ENCODE data around the gene PCSK6.

The PCSK6 gene

DNA sequence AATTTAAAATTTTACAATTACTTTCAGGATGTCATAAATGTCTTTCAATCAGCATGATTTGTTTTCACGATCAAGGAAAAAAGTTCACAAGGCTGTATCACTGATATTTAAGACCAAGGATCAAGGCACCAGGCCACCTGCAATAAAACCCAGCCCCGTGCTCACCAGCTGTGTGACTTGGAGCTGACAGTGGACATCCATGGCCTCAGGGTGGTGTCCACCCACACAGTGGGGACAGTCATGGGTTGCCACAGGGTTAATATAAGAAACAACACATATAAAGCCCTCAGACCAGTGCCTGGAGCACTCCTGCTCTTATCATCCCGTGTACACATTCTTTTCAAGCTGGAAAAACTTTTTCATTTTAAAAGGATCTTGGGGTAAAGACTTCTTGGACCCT, 56.5 kb downstream of the PCSK6 start:
- no peak for TF ChIP-seq FOXM1 (IDR thresholded peaks at IDR 0.05; ENCODE audit: borderline replicate concordance, low read depth)
- no peak for TF ChIP-seq YY1 (IDR thresholded peaks at IDR 0.05; ENCODE audit: low read depth)
- no peak for TF ChIP-seq CEBPB (IDR thresholded peaks at IDR 0.05)
- TF ChIP-seq RAD21 (IDR thresholded peaks at IDR 0.05; ENCODE audit: low read depth), result no peak
- no peak for TF ChIP-seq MAX (IDR thresholded peaks at IDR 0.05)
- TF ChIP-seq ZBTB7A (IDR thresholded peaks at IDR 0.05; ENCODE audit: low read depth), result no peak
- TF ChIP-seq, protein P1, sequence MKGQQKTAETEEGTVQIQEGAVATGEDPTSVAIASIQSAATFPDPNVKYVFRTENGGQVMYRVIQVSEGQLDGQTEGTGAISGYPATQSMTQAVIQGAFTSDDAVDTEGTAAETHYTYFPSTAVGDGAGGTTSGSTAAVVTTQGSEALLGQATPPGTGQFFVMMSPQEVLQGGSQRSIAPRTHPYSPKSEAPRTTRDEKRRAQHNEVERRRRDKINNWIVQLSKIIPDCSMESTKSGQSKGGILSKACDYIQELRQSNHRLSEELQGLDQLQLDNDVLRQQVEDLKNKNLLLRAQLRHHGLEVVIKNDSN (IDR thresholded peaks at IDR 0.05), result no peak
- no peak for TF ChIP-seq CREB1 (IDR thresholded peaks at IDR 0.05; ENCODE audit: low read depth)
- TF ChIP-seq NFIC (IDR thresholded peaks at IDR 0.05), result no peak
- TF ChIP-seq TAF1 (IDR thresholded peaks at IDR 0.05; ENCODE audit: low read depth), result no peak
- TF ChIP-seq, protein P2, sequence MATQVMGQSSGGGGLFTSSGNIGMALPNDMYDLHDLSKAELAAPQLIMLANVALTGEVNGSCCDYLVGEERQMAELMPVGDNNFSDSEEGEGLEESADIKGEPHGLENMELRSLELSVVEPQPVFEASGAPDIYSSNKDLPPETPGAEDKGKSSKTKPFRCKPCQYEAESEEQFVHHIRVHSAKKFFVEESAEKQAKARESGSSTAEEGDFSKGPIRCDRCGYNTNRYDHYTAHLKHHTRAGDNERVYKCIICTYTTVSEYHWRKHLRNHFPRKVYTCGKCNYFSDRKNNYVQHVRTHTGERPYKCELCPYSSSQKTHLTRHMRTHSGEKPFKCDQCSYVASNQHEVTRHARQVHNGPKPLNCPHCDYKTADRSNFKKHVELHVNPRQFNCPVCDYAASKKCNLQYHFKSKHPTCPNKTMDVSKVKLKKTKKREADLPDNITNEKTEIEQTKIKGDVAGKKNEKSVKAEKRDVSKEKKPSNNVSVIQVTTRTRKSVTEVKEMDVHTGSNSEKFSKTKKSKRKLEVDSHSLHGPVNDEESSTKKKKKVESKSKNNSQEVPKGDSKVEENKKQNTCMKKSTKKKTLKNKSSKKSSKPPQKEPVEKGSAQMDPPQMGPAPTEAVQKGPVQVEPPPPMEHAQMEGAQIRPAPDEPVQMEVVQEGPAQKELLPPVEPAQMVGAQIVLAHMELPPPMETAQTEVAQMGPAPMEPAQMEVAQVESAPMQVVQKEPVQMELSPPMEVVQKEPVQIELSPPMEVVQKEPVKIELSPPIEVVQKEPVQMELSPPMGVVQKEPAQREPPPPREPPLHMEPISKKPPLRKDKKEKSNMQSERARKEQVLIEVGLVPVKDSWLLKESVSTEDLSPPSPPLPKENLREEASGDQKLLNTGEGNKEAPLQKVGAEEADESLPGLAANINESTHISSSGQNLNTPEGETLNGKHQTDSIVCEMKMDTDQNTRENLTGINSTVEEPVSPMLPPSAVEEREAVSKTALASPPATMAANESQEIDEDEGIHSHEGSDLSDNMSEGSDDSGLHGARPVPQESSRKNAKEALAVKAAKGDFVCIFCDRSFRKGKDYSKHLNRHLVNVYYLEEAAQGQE (IDR thresholded peaks at IDR 0.05; ENCODE audit: low read depth), result no peak

- TF ChIP-seq TAF1 (IDR thresholded peaks at IDR 0.05; ENCODE audit: low read depth) (no peak), RAD21 (IDR thresholded peaks at IDR 0.05; ENCODE audit: low read depth) (no peak), MAX (IDR thresholded peaks at IDR 0.05) (no peak), EP300 (IDR thresholded peaks at IDR 0.05; ENCODE audit: borderline replicate concordance) (no peak), EGR1 (IDR thresholded peaks at IDR 0.05) (no peak), TCF12 (IDR thresholded peaks at IDR 0.05; ENCODE audit: low read depth) (no peak), FOXM1 (IDR thresholded peaks at IDR 0.05; ENCODE audit: borderline replicate concordance, low read depth) (no peak)
- TF ChIP-seq, protein P2 (IDR thresholded peaks at IDR 0.05; ENCODE audit: low read depth), result no peak
- TF ChIP-seq, protein P1 (IDR thresholded peaks at IDR 0.05), result no peak
Measured at GRCh38 chr15:101431748-101432147, 57.8 kb downstream of the PCSK6 start.

- TF ChIP-seq TAF1 (IDR thresholded peaks at IDR 0.05; ENCODE audit: low read depth) (no peak), YY1 (IDR thresholded peaks at IDR 0.05; ENCODE audit: low read depth) (no peak), CREB1 (IDR thresholded peaks at IDR 0.05; ENCODE audit: low read depth) (no peak), ZBTB7A (IDR thresholded peaks at IDR 0.05; ENCODE audit: low read depth) (no peak), TCF12 (IDR thresholded peaks at IDR 0.05; ENCODE audit: low read depth) (no peak), CEBPB (IDR thresholded peaks at IDR 0.05) (no peak), FOXM1 (IDR thresholded peaks at IDR 0.05; ENCODE audit: borderline replicate concordance, low read depth) (no peak), NFIC (IDR thresholded peaks at IDR 0.05) (no peak), EGR1 (IDR thresholded peaks at IDR 0.05) (no peak), TEAD4 (IDR thresholded peaks at IDR 0.05) (no peak)
Measured at GRCh38 chr15:101431301-101431700, 58.2 kb downstream of the PCSK6 start.

DNA sequence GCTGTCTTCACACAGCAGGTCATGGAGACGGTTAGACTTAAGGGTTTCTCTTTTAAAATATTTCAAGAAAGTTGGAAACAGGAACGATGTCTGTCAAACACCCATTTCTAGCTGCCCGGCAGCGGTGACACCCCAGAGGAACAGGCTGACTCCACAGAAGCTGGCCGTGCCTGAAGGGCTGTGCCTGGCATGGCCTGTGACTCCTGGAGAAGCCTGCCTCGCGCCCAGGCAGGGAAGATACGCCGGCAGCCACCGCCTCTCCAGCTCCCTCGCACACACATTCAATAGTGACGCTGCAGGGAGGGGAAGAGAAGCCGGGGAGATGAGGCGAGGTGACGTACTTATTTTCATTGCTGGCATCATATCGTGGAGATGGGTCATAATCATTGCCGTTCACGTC, 59.9 kb downstream of the PCSK6 start:
- TF ChIP-seq, protein P2 (IDR thresholded peaks at IDR 0.05; ENCODE audit: low read depth), result no peak
- TF ChIP-seq EGR1 (IDR thresholded peaks at IDR 0.05), result no peak

- TF ChIP-seq, protein P2 (IDR thresholded peaks at IDR 0.05; ENCODE audit: low read depth), result no peak
- TF ChIP-seq CEBPB (IDR thresholded peaks at IDR 0.05), result no peak
- TF ChIP-seq MAX (IDR thresholded peaks at IDR 0.05), result no peak
- no peak for TF ChIP-seq YY1 (IDR thresholded peaks at IDR 0.05; ENCODE audit: low read depth)
- TF ChIP-seq EP300 (IDR thresholded peaks at IDR 0.05; ENCODE audit: borderline replicate concordance), result no peak
- no peak for TF ChIP-seq RAD21 (IDR thresholded peaks at IDR 0.05; ENCODE audit: low read depth)
- TF ChIP-seq, protein P1 (IDR thresholded peaks at IDR 0.05), result no peak
- TF ChIP-seq NFIC (IDR thresholded peaks at IDR 0.05), result no peak
- TF ChIP-seq ZBTB7A (IDR thresholded peaks at IDR 0.05; ENCODE audit: low read depth), result no peak
- no peak for TF ChIP-seq TAF1 (IDR thresholded peaks at IDR 0.05; ENCODE audit: low read depth)
- TF ChIP-seq TEAD4 (IDR thresholded peaks at IDR 0.05), result no peak
- TF ChIP-seq TCF12 (IDR thresholded peaks at IDR 0.05; ENCODE audit: low read depth), result no peak
- no peak for TF ChIP-seq EGR1 (IDR thresholded peaks at IDR 0.05)
- no peak for TF ChIP-seq CREB1 (IDR thresholded peaks at IDR 0.05; ENCODE audit: low read depth)
- TF ChIP-seq FOXM1 (IDR thresholded peaks at IDR 0.05; ENCODE audit: borderline replicate concordance, low read depth), result no peak
Measured at GRCh38 chr15:101429191-101429590, 60.3 kb downstream of the PCSK6 start.

Data from Ishikawa (cell line).